Left kidney (tissue), 2 donors: ENCODE measurements around the gene SDK2. TPM values are rescaled to one million over a fixed set of nuclear protein-coding genes. Genes with fewer than 3 reads are reported as not detected.

Source experiments
- DNase-seq: peaks from one replicate; pipeline ENCODE4 v3.0.0-alpha.2; 2013
- polyA plus RNA-seq: library from polyadenylated mRNA; unstranded; fragments of 120-200 nt; gene quantifications from one replicate; pipeline ENCODE4 v1.2.1, GENCODE V29; 2013; ENCODE audit not compliant: insufficient read length

SDK2 gene
- polyA plus RNA-seq, 1 donor = 9.3 TPM

GRCh38 chr17:73415782-73416181 is 228.5 kb downstream of the SDK2 start:
- DNase-seq = no peak

- no peak for DNase-seq
These were observed 229.9 kb downstream of the SDK2 start for GRCh38 chr17:73414171-73414955.

- DNase-seq = no peak
These were observed 231.3 kb downstream of the SDK2 start for GRCh38 chr17:73412914-73413313.

GRCh38 chr17:73411313-73411747 is 232.9 kb downstream of the SDK2 start:
- no peak for DNase-seq

GRCh38 chr17:73410586-73411312 is 233.5 kb downstream of the SDK2 start:
- DNase-seq = no peak

GRCh38 chr17:73404246-73404645 is 240.0 kb downstream of the SDK2 start:
- DNase-seq = no peak

- DNase-seq = no peak
These were observed 241.8 kb downstream of the SDK2 start for GRCh38 chr17:73402466-73402865.

- no peak for DNase-seq
These were observed 242.3 kb downstream of the SDK2 start for GRCh38 chr17:73401911-73402310.

- DNase-seq = no peak
These were observed 243.2 kb downstream of the SDK2 start for GRCh38 chr17:73400915-73401545.

- no peak for DNase-seq
These were observed 245.2 kb downstream of the SDK2 start for GRCh38 chr17:73399056-73399455.

GRCh38 chr17:73397856-73398540 is 246.2 kb downstream of the SDK2 start:
- DNase-seq = no peak

GRCh38 chr17:73397278-73397826 is 246.9 kb downstream of the SDK2 start:
- DNase-seq = no peak

- no peak for DNase-seq
These were observed 247.6 kb downstream of the SDK2 start for GRCh38 chr17:73396431-73397277.

- DNase-seq = no peak
These were observed 249.5 kb downstream of the SDK2 start for GRCh38 chr17:73394512-73395450.

- no peak for DNase-seq
These were observed 250.3 kb downstream of the SDK2 start for GRCh38 chr17:73393962-73394361.

- no peak for DNase-seq
These were observed 250.9 kb downstream of the SDK2 start for GRCh38 chr17:73393381-73393780.

GRCh38 chr17:73391331-73392265 is 252.6 kb downstream of the SDK2 start:
- DNase-seq = no peak

- no peak for DNase-seq
These were observed 253.4 kb downstream of the SDK2 start for GRCh38 chr17:73390851-73391250.

- DNase-seq = no peak
These were observed 254.0 kb downstream of the SDK2 start for GRCh38 chr17:73390221-73390620.
